PFSK-1 (cell line): ENCODE results near the gene ABL2.

Experiments used
- POLR2AphosphoS5 ChIP-seq: IDR thresholded peaks from 2 replicates; pipeline ENCODE4 v1.6.1; 2012; ENCODE audit warnings: low read depth, mild to moderate bottlenecking, control low read depth, low read length, moderate library complexity
- TAF1 ChIP-seq: IDR thresholded peaks from 2 replicates; pipeline ENCODE4 v1.6.1; 2012; ENCODE audit warnings: low read length, control low read depth, borderline replicate concordance; ENCODE audit not compliant: insufficient read depth

- TF ChIP-seq POLR2AphosphoS5 (no peak), TAF1 (no peak)
These were observed 163.0 kb downstream of the ABL2 start for GRCh38 chr1:179066471-179066870.
